Gastrocnemius medialis (tissue), 4 donors: ENCODE data around the gene TRIO.

Source experiments
- POLR2A ChIP-seq, 2 donors: fragments of 450-650 bp; IDR thresholded peaks; one replicate each; pipeline ENCODE4 v1.6.1; 2017; ENCODE audit warnings: antibody characterized with exemption in 2 of 2, mild to moderate bottlenecking in 2 of 2, moderate library complexity in 2 of 2
- TF ChIP-seq, protein P1 (sequence below), 5 experiments: fragments of 450-650 bp in 3 of 5; fragments of 200-600 bp in 2 of 5; sonication (generic) in 2 of 5; IDR thresholded peaks in 4 of 5; conservative IDR thresholded peaks in 1 of 5; 1 replicate in 4 of 5; 2 replicates in 1 of 5; pipeline ENCODE4 v1.5.1; 2016 to 2019; ENCODE audit warnings: antibody characterized with exemption in 5 of 5, mild to moderate bottlenecking in 3 of 5, moderate library complexity in 3 of 5

DNA sequence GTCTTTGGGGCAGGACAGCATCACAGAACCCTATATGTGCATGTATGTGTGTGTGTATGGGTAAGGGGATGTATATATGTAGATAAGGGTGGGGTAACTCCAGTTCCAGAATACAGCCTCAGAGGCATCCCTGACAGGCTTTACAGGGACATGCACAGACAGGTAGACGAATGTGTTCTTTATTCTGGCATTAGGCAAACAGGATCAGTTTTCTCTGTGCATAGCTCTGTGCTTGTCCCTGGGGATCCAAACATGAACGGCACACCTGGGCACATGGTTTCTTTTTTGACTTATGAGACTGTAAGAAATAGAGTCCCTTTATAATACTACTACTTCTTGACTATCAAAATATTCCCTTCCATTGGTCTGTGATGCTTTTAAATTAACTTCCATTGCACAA is 120.6 kb downstream of the TRIO start:
- TF ChIP-seq POLR2A (IDR thresholded peaks at IDR 0.05), result no peak
- TF ChIP-seq, protein P1, sequence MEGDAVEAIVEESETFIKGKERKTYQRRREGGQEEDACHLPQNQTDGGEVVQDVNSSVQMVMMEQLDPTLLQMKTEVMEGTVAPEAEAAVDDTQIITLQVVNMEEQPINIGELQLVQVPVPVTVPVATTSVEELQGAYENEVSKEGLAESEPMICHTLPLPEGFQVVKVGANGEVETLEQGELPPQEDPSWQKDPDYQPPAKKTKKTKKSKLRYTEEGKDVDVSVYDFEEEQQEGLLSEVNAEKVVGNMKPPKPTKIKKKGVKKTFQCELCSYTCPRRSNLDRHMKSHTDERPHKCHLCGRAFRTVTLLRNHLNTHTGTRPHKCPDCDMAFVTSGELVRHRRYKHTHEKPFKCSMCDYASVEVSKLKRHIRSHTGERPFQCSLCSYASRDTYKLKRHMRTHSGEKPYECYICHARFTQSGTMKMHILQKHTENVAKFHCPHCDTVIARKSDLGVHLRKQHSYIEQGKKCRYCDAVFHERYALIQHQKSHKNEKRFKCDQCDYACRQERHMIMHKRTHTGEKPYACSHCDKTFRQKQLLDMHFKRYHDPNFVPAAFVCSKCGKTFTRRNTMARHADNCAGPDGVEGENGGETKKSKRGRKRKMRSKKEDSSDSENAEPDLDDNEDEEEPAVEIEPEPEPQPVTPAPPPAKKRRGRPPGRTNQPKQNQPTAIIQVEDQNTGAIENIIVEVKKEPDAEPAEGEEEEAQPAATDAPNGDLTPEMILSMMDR (IDR thresholded peaks at IDR 0.05 in 4 of 5, conservative IDR thresholded peaks at IDR 0.05 in 1 of 5), result no peak
